ENCODE data around the gene DENR.
"Not testable (repeated sequence)": the region's sequence is repeated elsewhere in the genome, so short reads cannot be mapped to it uniquely, and the experiment has no call there.

Gene DENR

DNA sequence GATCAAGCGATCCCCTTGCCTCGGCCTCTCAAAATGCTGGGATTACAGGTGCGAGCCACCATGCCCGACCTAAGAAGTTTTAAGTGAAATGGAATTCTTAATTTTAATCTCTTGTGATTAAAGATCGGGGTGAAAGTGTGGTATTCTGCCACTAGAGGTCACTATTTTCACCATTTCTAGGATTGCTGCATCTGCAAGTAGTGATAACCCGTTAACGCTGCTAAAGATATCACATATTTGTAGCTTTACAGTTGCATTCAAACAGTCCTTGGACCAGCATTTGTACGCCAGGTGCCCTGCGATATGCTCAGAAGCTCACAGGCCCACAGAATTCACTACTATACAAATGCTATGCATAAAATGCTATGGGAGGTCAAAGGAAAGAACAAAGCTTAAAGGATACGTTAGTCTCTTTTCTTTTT is 41.1 kb downstream of the DENR start:
- DNase-seq (ENCODE audit: low spot score) = peak; percentile 67
- TF ChIP-seq, protein P1, sequence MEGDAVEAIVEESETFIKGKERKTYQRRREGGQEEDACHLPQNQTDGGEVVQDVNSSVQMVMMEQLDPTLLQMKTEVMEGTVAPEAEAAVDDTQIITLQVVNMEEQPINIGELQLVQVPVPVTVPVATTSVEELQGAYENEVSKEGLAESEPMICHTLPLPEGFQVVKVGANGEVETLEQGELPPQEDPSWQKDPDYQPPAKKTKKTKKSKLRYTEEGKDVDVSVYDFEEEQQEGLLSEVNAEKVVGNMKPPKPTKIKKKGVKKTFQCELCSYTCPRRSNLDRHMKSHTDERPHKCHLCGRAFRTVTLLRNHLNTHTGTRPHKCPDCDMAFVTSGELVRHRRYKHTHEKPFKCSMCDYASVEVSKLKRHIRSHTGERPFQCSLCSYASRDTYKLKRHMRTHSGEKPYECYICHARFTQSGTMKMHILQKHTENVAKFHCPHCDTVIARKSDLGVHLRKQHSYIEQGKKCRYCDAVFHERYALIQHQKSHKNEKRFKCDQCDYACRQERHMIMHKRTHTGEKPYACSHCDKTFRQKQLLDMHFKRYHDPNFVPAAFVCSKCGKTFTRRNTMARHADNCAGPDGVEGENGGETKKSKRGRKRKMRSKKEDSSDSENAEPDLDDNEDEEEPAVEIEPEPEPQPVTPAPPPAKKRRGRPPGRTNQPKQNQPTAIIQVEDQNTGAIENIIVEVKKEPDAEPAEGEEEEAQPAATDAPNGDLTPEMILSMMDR (IDR thresholded peaks at IDR 0.05; ENCODE audit: extremely low read depth, missing control alignments) = no peak

DNA sequence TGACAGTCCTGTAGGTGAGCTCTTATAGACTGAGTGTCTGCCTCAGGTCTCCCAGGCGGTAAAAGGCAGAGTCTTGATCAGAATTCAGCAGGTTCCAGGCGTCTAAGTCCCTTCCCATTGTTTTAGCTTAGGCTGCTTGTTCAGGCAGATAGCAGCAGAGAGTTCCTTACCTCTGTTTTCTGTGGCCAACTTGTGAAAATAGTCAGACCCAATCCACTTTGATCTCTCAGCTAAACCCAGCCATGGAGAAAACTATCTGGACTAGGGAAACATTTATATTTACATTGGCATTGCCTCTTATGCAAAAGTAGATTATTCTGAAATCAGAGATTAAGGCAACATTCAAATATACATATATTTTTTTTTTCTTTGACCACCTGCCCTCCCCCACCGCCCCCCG is 43.2 kb downstream of the DENR start:
- TF ChIP-seq, protein P1 (IDR thresholded peaks at IDR 0.05; ENCODE audit: extremely low read depth, missing control alignments) = no peak
- DNase-seq (ENCODE audit: low spot score) = no peak

DNA sequence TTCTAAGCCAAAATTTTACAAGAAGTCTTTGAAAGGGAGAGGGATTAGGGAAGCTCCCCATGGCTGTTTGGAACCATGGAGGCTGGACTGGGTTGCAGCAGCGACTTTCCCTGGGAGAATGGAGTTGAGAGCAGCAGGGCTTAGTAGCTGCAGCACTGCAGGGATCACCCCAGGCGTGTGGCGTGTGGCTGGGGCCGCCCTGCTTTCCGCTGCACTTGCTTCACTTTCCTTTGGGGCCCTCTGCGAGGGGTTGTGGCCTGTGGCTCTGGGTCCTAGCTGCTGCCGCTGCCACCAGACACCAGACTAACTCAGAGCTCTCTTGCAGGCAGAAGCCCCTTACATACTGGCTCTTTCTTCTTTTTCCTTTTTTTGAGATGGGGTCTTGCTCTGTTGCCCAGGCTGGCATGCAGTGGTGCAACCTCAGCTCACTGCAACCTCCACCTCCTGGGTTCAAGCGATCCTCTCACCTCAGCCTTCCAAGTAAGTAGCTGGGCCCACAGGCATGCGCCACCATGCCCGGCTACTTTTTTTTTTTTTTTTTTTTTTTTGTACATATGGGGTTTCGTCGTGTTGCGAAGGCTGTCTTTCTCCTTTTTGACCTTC is 47.1 kb downstream of the DENR start:
- TF ChIP-seq, protein P1 (IDR thresholded peaks at IDR 0.05; ENCODE audit: extremely low read depth, missing control alignments) = no peak
- no peak for DNase-seq (ENCODE audit: low spot score)

DNA sequence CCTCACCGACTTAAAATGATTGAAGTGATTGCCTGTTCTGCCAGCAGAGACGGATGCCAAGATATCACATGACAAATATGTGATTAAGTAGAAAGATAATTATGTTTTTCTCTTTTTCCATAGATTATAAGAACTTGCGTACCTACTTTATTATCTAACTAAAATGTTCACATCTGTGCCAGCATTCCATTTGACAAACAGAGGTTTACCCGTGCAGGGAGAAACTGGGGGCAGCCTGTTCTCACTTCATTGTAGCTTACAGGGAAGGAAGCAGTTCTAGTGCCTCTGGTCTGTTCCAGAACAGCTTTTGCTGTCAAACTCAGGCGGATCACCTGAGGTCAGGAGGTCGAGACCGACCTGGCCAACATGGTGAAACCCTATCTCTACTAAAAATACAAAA is 51.3 kb downstream of the DENR start:
- TF ChIP-seq, protein P1 (IDR thresholded peaks at IDR 0.05; ENCODE audit: extremely low read depth, missing control alignments) = no peak
- no peak for DNase-seq (ENCODE audit: low spot score)

- DNase-seq (ENCODE audit: low spot score) = not testable (repeated sequence)
Measured at GRCh38 chr12:122804957-122805356, 52.3 kb downstream of the DENR start.

GRCh38 chr12:122807651-122808050 is 55.0 kb downstream of the DENR start:
- TF ChIP-seq, protein P1 (IDR thresholded peaks at IDR 0.05; ENCODE audit: extremely low read depth, missing control alignments) = no peak
- no peak for DNase-seq (ENCODE audit: low spot score)

GRCh38 chr12:122811777-122812176 is 59.2 kb downstream of the DENR start:
- DNase-seq (ENCODE audit: low spot score) = no peak
- TF ChIP-seq, protein P1 (IDR thresholded peaks at IDR 0.05; ENCODE audit: extremely low read depth, missing control alignments) = no peak

DNA sequence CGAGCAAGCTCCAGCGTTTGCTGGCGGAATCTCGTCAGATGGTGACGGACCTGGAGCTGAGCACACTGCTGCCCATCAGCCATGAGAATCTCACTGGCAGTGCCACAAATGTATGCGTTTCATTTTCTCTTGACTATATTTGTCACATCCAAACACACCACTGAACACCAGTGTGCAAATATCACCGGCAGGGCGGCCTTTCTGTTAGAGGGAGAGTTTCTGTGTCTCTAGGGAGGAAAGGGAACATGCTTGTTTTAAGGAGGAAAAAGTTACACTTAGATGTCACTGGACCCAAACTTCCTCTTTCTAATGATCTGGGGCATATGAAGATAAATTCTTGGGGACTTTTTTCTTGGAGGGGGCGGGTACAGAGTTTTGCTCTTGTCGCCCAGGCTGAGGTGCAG is 60.7 kb downstream of the DENR start:
- peak; percentile 39 for DNase-seq (ENCODE audit: low spot score)

More for the DNA sequence above, 60.7 kb downstream of the DENR start:
- TF ChIP-seq, protein P1 (IDR thresholded peaks at IDR 0.05; ENCODE audit: extremely low read depth, missing control alignments) = no peak

All from GM20000 (cell line).